Non-pigmented ciliary epithelial cell (primary cell): ENCODE results near the gene GLT8D1.
A peak's percentile ranks its signal among the peaks of the same experiment; 100 is the strongest.
"Not testable (repeated sequence)": the region's sequence is repeated elsewhere in the genome, so short reads cannot be mapped to it uniquely, and the experiment has no call there.

ENCODE experiments used
- DNase-seq: peaks from one replicate; pipeline ENCODE4 v3.0.0-alpha.2; 2010; ENCODE audit warnings: low read depth

The GLT8D1 gene

GRCh38 chr3:52679811-52680210, 25.8 kb downstream of the GLT8D1 start:
- no peak for DNase-seq

- no peak for DNase-seq
Observed at GRCh38 chr3:52679199-52679538, 26.4 kb downstream of the GLT8D1 start.

- no peak for DNase-seq
Observed at GRCh38 chr3:52678265-52679198, 27.1 kb downstream of the GLT8D1 start.

GRCh38 chr3:52676201-52676600, 29.4 kb downstream of the GLT8D1 start:
- not testable (repeated sequence) for DNase-seq

- DNase-seq: no peak
Observed at GRCh38 chr3:52671676-52672075, 33.9 kb downstream of the GLT8D1 start.

GRCh38 chr3:52670621-52671521, 34.7 kb downstream of the GLT8D1 start:
- peak; percentile 100 for DNase-seq

- DNase-seq: no peak
Observed at GRCh38 chr3:52663098-52663497, 42.5 kb downstream of the GLT8D1 start.

GRCh38 chr3:52660046-52660445, 45.5 kb downstream of the GLT8D1 start:
- DNase-seq: no peak

- DNase-seq: no peak
Observed at GRCh38 chr3:52655895-52656294, 49.7 kb downstream of the GLT8D1 start.

- DNase-seq: no peak
Observed at GRCh38 chr3:52651592-52651991, 54.0 kb downstream of the GLT8D1 start.

GRCh38 chr3:52650439-52650838, 55.2 kb downstream of the GLT8D1 start:
- no peak for DNase-seq

GRCh38 chr3:52649461-52650210, 56.0 kb downstream of the GLT8D1 start:
- peak; percentile 41 for DNase-seq

GRCh38 chr3:52645549-52645948, 60.0 kb downstream of the GLT8D1 start:
- DNase-seq: no peak
